H1 (cell line): ENCODE measurements around the gene RPL18. TPM values are rescaled to one million over a fixed set of nuclear protein-coding genes. Genes with fewer than 3 reads are reported as not detected.

Source experiments
- CTCF ChIA-PET: fragments of 300-600 bp; sonication (Branson Sonifier 250); formaldehyde crosslinking; loops from one replicate; lab custom pipeline; 2021; ENCODE audit not compliant: partially characterized antibody; lab: Charles Lee
- POLR2A ChIA-PET: fragments of 300-600 bp; sonication (Branson Sonifier 250); formaldehyde crosslinking; loops from one replicate; lab custom pipeline; 2021; ENCODE audit warnings: inconsistent platforms; ENCODE audit not compliant: partially characterized antibody; lab: Charles Lee
- DNase-seq, 2 experiments: peaks; one replicate each; pipeline versions ENCODE4 v3.0.0 to v3.0.0-alpha.2; 2010 to 2022; ENCODE audit warnings: low spot score in 2 of 2, low read depth in 1 of 2, mixed read lengths in 1 of 2
- FAIRE-seq: peaks from 2 replicates; lab custom pipeline; 2011; peaks lifted over from hg19 to GRCh38; lab: Jason Lieb, UNC
- H2AFZ ChIP-seq: 2 replicates; pipeline ENCODE4 v1.8.1; 2012; ENCODE audit warnings: low read length, inconsistent platforms
- H2AK5ac ChIP-seq: 2 replicates; pipeline ENCODE4 v1.6.1; 2013; ENCODE audit warnings: low read depth, low read length
- H2BK120ac ChIP-seq: replicated peaks from 2 replicates; pipeline ENCODE3; 2013; ENCODE audit warnings: low read depth, low read length, inconsistent platforms
- H2BK12ac ChIP-seq: 2 replicates; pipeline ENCODE4 v1.6.1; 2013; ENCODE audit warnings: low read depth, low read length
- H2BK15ac ChIP-seq: 2 replicates; pipeline ENCODE4 v1.6.1; 2013; ENCODE audit warnings: low read length
- H2BK20ac ChIP-seq: 2 replicates; pipeline ENCODE4 v1.6.1; 2013; ENCODE audit warnings: low read length
- H2BK5ac ChIP-seq: 2 replicates; pipeline ENCODE4 v1.6.1; 2013; ENCODE audit warnings: low read depth, low read length
- H3K14ac ChIP-seq: 2 replicates; pipeline ENCODE4 v1.6.1; 2013; ENCODE audit warnings: inconsistent platforms; ENCODE audit not compliant: insufficient read length
- H3K18ac ChIP-seq: 2 replicates; pipeline ENCODE4 v1.6.1; 2013; ENCODE audit warnings: low read length; ENCODE audit errors: extremely low read depth
- H3K23ac ChIP-seq: 2 replicates; pipeline ENCODE4 v1.6.1; 2013; ENCODE audit warnings: inconsistent platforms; ENCODE audit not compliant: insufficient read length
- H3K23me2 ChIP-seq: 2 replicates; pipeline ENCODE4 v1.6.1; 2013; ENCODE audit warnings: low read depth, low read length
- H3K27ac ChIP-seq: 2 replicates; pipeline ENCODE4 v1.6.1; 2011; ENCODE audit warnings: low read depth, low read length, inconsistent platforms
- H3K27me3 ChIP-seq, 4 experiments: replicated peaks in 1 of 4; 1 replicate in 1 of 4; 2 replicates in 3 of 4; pipeline versions ENCODE4 v1.6.1 to v1.8.1; 2011 to 2013; ENCODE audit warnings: low read length in 3 of 4, mild to moderate bottlenecking in 3 of 4, inconsistent platforms in 2 of 4, mixed read lengths in 2 of 4, moderate library complexity in 1 of 4; ENCODE audit not compliant: control insufficient read depth in 3 of 4, insufficient read depth in 3 of 4; ENCODE audit errors: extremely low read depth in 1 of 4
- H3K36me3 ChIP-seq, 4 experiments: 2 replicates each; pipeline versions ENCODE4 v1.6.1 to v1.8.1; 2011 to 2013; ENCODE audit warnings: mild to moderate bottlenecking in 4 of 4, low read length in 3 of 4, moderate library complexity in 2 of 4, control low read depth in 1 of 4, inconsistent platforms in 1 of 4; ENCODE audit not compliant: insufficient read depth in 4 of 4, control insufficient read depth in 2 of 4
- H3K4ac ChIP-seq: replicated peaks from 2 replicates; pipeline ENCODE3; 2013; ENCODE audit warnings: low read length, low read depth, mixed read lengths, inconsistent platforms; ENCODE audit not compliant: insufficient read length
- H3K4me1 ChIP-seq, 4 experiments: replicated peaks in 1 of 4; 1 replicate in 1 of 4; 2 replicates in 3 of 4; pipeline versions ENCODE4 v1.6.1 to v1.8.1; 2011 to 2013; ENCODE audit warnings: low read length in 3 of 4, inconsistent platforms in 2 of 4, mixed read lengths in 1 of 4; ENCODE audit not compliant: insufficient read depth in 4 of 4, control insufficient read depth in 3 of 4
- H3K4me2 ChIP-seq, 2 experiments: 2 replicates each; pipeline versions ENCODE4 v1.6.1 to v1.8.1; 2011 to 2013; ENCODE audit warnings: low read depth in 2 of 2, low read length in 2 of 2, control low read depth in 1 of 2, inconsistent platforms in 1 of 2, mild to moderate bottlenecking in 1 of 2; ENCODE audit not compliant: insufficient read depth in 1 of 2
- H3K4me3 ChIP-seq, 4 experiments: fragments of 200-600, 300-600 bp in 1 of 4; sonication (generic), shearing (Covaris generic), sonication (Bioruptor Twin) in 1 of 4; 2 replicates each; pipeline versions ENCODE4 v1.5.1 to v1.8.1; 2011 to 2016; ENCODE audit warnings: low read length in 4 of 4, low read depth in 3 of 4, control low read depth in 2 of 4, inconsistent platforms in 2 of 4, mild to moderate bottlenecking in 2 of 4, mixed read lengths in 1 of 4, moderate library complexity in 1 of 4; ENCODE audit not compliant: insufficient read depth in 2 of 4; ENCODE audit errors: extremely low read depth in 1 of 4
- H3K56ac ChIP-seq: replicated peaks from 2 replicates; pipeline ENCODE3; 2013; ENCODE audit warnings: low read depth, mild to moderate bottlenecking, mixed read lengths, low read length, inconsistent platforms; ENCODE audit not compliant: insufficient read length
- H3K79me1 ChIP-seq: 2 replicates; pipeline ENCODE4 v1.6.1; 2013; ENCODE audit warnings: low read depth, low read length, control low read depth
- H3K79me2 ChIP-seq, 2 experiments: 2 replicates each; pipeline versions ENCODE4 v1.6.1 to v1.8.1; 2012 to 2013; ENCODE audit warnings: low read length in 2 of 2, mild to moderate bottlenecking in 2 of 2, inconsistent platforms in 1 of 2; ENCODE audit not compliant: insufficient read depth in 2 of 2, control insufficient read depth in 1 of 2
- H3K9ac ChIP-seq, 4 experiments: replicated peaks in 1 of 4; 1 replicate in 1 of 4; 2 replicates in 3 of 4; pipeline versions ENCODE4 v1.6.1 to v1.8.1; 2011 to 2013; ENCODE audit warnings: low read depth in 3 of 4, low read length in 3 of 4, control low read depth in 2 of 4, mild to moderate bottlenecking in 2 of 4, moderate library complexity in 2 of 4, inconsistent platforms in 1 of 4; ENCODE audit errors: extremely low read depth in 1 of 4
- H3K9me3 ChIP-seq, 2 experiments: 2 replicates each; pipeline versions ENCODE4 v1.6.1 to v1.8.1; 2012 to 2013; ENCODE audit warnings: mild to moderate bottlenecking in 2 of 2, moderate library complexity in 2 of 2, control low read depth in 1 of 2, inconsistent platforms in 1 of 2, low read depth in 1 of 2, low read length in 1 of 2, mixed read lengths in 1 of 2; ENCODE audit not compliant: insufficient read depth in 2 of 2
- H4K20me1 ChIP-seq, 2 experiments: replicated peaks in 1 of 2; 2 replicates each; pipeline versions ENCODE3 to v1.8.1; 2011 to 2013; ENCODE audit warnings: inconsistent platforms in 2 of 2, low read length in 2 of 2, mild to moderate bottlenecking in 1 of 2; ENCODE audit not compliant: insufficient read depth in 2 of 2, control insufficient read depth in 1 of 2
- H4K5ac ChIP-seq: 2 replicates; pipeline ENCODE4 v1.6.1; 2013; ENCODE audit warnings: low read length, low read depth, mixed read lengths, inconsistent platforms; ENCODE audit not compliant: insufficient read length
- H4K8ac ChIP-seq: 2 replicates; pipeline ENCODE4 v1.8.0; 2013; ENCODE audit warnings: mild to moderate bottlenecking, moderate library complexity, low read length, inconsistent platforms; ENCODE audit not compliant: insufficient read depth; ENCODE audit errors: extremely low read depth
- H4K91ac ChIP-seq: replicated peaks from 2 replicates; pipeline ENCODE3; 2013; ENCODE audit warnings: low read length, mixed read lengths, inconsistent platforms; ENCODE audit not compliant: insufficient read length
- JUN ChIP-seq: IDR thresholded peaks from 2 replicates; pipeline ENCODE4 v1.6.1; 2011; ENCODE audit warnings: low read depth, mild to moderate bottlenecking, improper control_type of control experiment, low read length
- NANOG ChIP-seq: IDR thresholded peaks from 2 replicates; pipeline ENCODE4 v1.6.1; 2011; ENCODE audit warnings: low read length, low read depth, mild to moderate bottlenecking, inconsistent platforms; ENCODE audit not compliant: insufficient read depth, poor library complexity, severe bottlenecking
- POLR2A ChIP-seq, 2 experiments: IDR thresholded peaks; 1 replicate in 1 of 2; 2 replicates in 1 of 2; pipeline ENCODE4 v1.6.1; 2011; ENCODE audit warnings: low read depth in 2 of 2, low read length in 2 of 2, mild to moderate bottlenecking in 2 of 2; ENCODE audit errors: control extremely low read depth in 1 of 2
- RAD21 ChIP-seq, 2 experiments: IDR thresholded peaks in 1 of 2; conservative IDR thresholded peaks in 1 of 2; 2 replicates each; pipeline ENCODE4 v1.6.1; 2011; ENCODE audit warnings: low read depth in 2 of 2, low read length in 2 of 2, improper control_type of control experiment in 1 of 2, inconsistent platforms in 1 of 2, mild to moderate bottlenecking in 1 of 2, moderate library complexity in 1 of 2
- WGBS, 2 experiments: shearing (Covaris generic) in 1 of 2; methylation state at CpG; one replicate each; pipeline versions ENCODE4 v1.1.6 to v1.1.7; 2013 to 2015; ENCODE audit warnings: low lambda C conversion rate in 2 of 2, mixed read lengths in 2 of 2, inconsistent platforms in 1 of 2, low coverage in 1 of 2, missing lambda C conversion rate in 1 of 2; ENCODE audit not compliant: insufficient replicate concordance in 2 of 2, insufficient coverage in 1 of 2, insufficient read length in 1 of 2; ENCODE audit errors: extremely low coverage in 1 of 2, missing lambda C conversion rate in 1 of 2; 5-methylcytosine and 5-hydroxymethylcytosine counted together
- polyA plus RNA-seq, 7 experiments: library from polyadenylated mRNA; depleted of rRNA in 3 of 7; stranded (reverse) in 5 of 7; unstranded in 2 of 7; fragments of >200 nt in 5 of 7; fragments of 200-250 nt in 2 of 7; gene quantifications; 1 replicate in 5 of 7; 2 replicates in 1 of 7; 4 replicates in 1 of 7; pipeline versions ENCODE4 v1.2.1 to v1.2.3, GENCODE V29; 2011 to 2013; ENCODE audit warnings: missing spikeins in 2 of 7, mixed read lengths in 2 of 7
- total RNA-seq: library from RNA; stranded (reverse); fragmentation: NEBNext Ultra II Directional; extraction: Animal tissue kit (Norgen Biotek cat#: 25700); gene quantifications from 2 replicates; pipeline ENCODE4 v1.2.1, GENCODE V29; 2021

RPL18 gene
- total and polyA plus RNA-seq, 2 of the 8 experiments (the other 6 are each of a cell fraction or from before 2014, with no cell fraction given) = 1,669 to 2,789 TPM

DNA sequence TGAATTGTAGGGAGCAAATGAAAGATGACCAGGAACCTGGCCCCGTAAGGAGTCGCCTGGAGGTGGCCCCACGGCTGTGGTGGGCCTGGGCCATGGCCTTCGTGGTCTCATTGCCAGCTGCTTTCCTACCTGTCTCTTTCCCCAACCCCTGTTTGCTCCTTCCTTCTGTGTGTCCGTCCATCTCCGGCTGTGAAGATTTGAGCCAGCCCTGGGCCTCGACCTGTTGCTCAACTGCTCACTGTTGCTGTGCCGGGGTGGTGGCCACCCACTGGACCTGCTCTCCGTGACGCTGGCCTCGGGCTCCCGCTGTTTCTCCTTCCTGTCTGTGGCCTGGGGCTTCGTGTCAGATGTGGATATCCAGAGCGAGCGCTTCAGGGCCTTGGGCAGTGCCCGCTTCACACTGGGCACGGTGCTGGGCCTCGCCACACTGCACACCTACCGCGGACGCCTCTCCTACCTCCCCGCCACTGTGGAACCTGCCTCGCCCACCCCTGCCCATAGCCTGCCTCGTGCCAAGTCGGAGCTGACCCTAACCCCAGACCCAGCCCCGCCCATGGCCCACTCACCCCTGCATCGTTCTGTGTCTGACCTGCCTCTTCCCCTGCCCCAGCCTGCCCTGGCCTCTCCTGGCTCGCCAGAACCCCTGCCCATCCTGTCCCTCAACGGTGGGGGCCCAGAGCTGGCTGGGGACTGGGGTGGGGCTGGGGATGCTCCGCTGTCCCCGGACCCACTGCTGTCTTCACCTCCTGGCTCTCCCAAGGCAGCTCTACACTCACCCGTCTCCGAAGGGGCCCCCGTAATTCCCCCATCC lies 9.7 kb upstream of the RPL18 start:
- no peak overlapping the region for H3K18ac ChIP-seq
- FAIRE-seq (no peak), DNase-seq (no peak)
- H2BK12ac ChIP-seq = no peak overlapping the region
- H3K4me1 ChIP-seq = peaks cover 0 to 24% (median 17%) of the 10 kb centered on the region in 4 experiments; a peak in 6 of 7 replicates
- WGBS, 2 experiments = 91% methylated on average over 28 of the region's 34 CpGs; no CpG with 5 or more reads in 1 of the 2 experiments
- H3K56ac ChIP-seq = no peak overlapping the region
- no peak overlapping the region for H4K5ac ChIP-seq
- H4K20me1 ChIP-seq = peaks cover 2 to 11% of the 10 kb centered on the region in 2 experiments
- no peaks in the 10 kb centered on the region for H3K27me3 ChIP-seq
- no peak overlapping the region for H3K14ac ChIP-seq
- H4K8ac ChIP-seq = peak overlapping the region; percentile 29
- H2BK20ac ChIP-seq = no peak overlapping the region
- CTCF ChIA-PET = interaction anchor here (0.6 to 2.1 kb wide), 5 partner anchors 12 to 150 kb away, joined by 3 to 6 read pairs (median 3); no protein-coding TSS in a partner anchor
- H3K79me2 ChIP-seq = peaks cover 0 to 13% of the 10 kb centered on the region in 2 experiments; a peak in 3 of 4 replicates
- H3K9me3 ChIP-seq = no peaks in the 10 kb centered on the region
- no peak overlapping the region for H2BK15ac ChIP-seq
- POLR2A ChIA-PET = interaction anchor here (1.0 to 30.9 kb wide), 8 partner anchors 8 to 711 kb away, joined by 3 to 788 read pairs (median 6); partner anchors contain the start of genes CA11, DBP, FAM83E and FUT2
- no peak overlapping the region for H2BK120ac ChIP-seq
- no peak overlapping the region for H2AFZ ChIP-seq
- H3K23ac ChIP-seq = no peak overlapping the region
- H3K4ac ChIP-seq = no peak overlapping the region
- H3K79me1 ChIP-seq = no peaks in the 10 kb centered on the region
- H2AK5ac ChIP-seq = no peak overlapping the region
- no peak overlapping the region for H3K27ac ChIP-seq
- H3K4me3 ChIP-seq = no peak overlapping the region
- peaks cover 0 to 11% (median 1%) of the 10 kb centered on the region in 4 experiments; a peak in 1 of 8 replicates for H3K36me3 ChIP-seq
- H3K9ac ChIP-seq = no peak overlapping the region
- H3K4me2 ChIP-seq = peak overlapping the region in 1 of 2 experiments; percentile 83; a peak in 1 of 4 replicates
- H3K23me2 ChIP-seq = peaks cover 19% of the 10 kb centered on the region
- no peak overlapping the region for H4K91ac ChIP-seq
- no peak for TF ChIP-seq JUN
- peak in 1 of 2 experiments; percentile 27; a peak in 1 of 3 replicates for TF ChIP-seq POLR2A (IDR thresholded peaks at IDR 0.05; ENCODE audit: control extremely low read depth in 1 of 2, low read depth in 2 of 2, low read length in 2 of 2)
- no peak for TF ChIP-seq NANOG
- no peak for TF ChIP-seq RAD21 (IDR thresholded peaks at IDR 0.05 in 1 of 2, conservative IDR thresholded peaks at IDR 0.05 in 1 of 2; ENCODE audit: low read depth in 2 of 2, low read length in 2 of 2)
- H2BK5ac ChIP-seq = no peak overlapping the region; the same call in 1 of the 2 replicates
